Astrocyte (in vitro differentiated cells and primary cell): ENCODE results near the gene ADIG.

Experiments used
- CTCF ChIP-seq: IDR thresholded peaks from 2 replicates; pipeline ENCODE4 v1.5.1; 2011; ENCODE audit warnings: low read depth, mild to moderate bottlenecking, inconsistent platforms, low read length, moderate library complexity; ENCODE audit not compliant: insufficient read depth
- EZH2 ChIP-seq: IDR thresholded peaks from 2 replicates; pipeline ENCODE4 v1.6.1; 2012; ENCODE audit warnings: mild to moderate bottlenecking, low read length, inconsistent platforms; ENCODE audit not compliant: insufficient read depth

DNA sequence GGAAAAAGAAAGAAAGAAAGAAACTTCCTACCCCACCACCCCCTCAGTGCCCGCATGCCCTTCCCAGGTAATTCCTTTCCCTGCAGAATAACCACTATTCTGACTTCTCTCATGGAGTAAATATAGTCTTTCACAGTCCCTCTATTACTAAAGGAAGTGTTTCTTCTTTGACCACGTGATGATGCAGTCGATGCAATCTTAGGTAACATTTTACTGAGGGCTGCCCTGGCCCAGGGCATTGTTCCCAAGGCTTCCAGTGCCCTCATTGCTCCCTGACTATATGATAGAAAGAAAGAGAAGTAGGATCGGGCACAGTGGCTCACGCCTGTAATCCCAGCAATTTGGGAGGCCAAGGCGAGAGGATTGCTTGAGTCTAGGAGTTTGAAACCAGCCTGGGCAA lies 49.7 kb downstream of the ADIG start:
- no peak for TF ChIP-seq CTCF
- TF ChIP-seq EZH2: no peak
